ENCODE results near the gene SLC17A9.

The SLC17A9 gene

GRCh38 chr20:62983210-62983609, 30.7 kb downstream of the SLC17A9 start:
- Histone ChIP-seq H3K4me1 (peaks cover 45 to 85% (median 70%) of the 10 kb centered on the region in 10 experiments), H3K9ac (no peak overlapping the region), H4K20me1 (peaks cover 0 to 55% (median 11%) of the 10 kb centered on the region in 11 experiments; a peak in 13 of 22 replicates), H3K9me3 (replicated peaks in 1 of 11) (no peaks in the 10 kb centered on the region), H3K27me3 (peaks cover 6 to 47% (median 21%) of the 10 kb centered on the region in 11 experiments; a peak in 18 of 22 replicates), H3K27ac (no peak overlapping the region), H3K36me3 (no peaks in the 10 kb centered on the region), H3K4me3 (no peak overlapping the region), H3K4me2 (peak overlapping the region in 7 of 11 experiments; percentile 88 to 97 (median 94); a peak in 9 of 22 replicates)
- no peak for TF ChIP-seq Cebpa-rat (IDR thresholded peaks at IDR 0.05)

GRCh38 chr20:62984666-62985443, 32.3 kb downstream of the SLC17A9 start:
- no peak overlapping the region for H3K4me3 ChIP-seq
- H4K20me1 ChIP-seq = peaks cover 0 to 39% (median 8%) of the 10 kb centered on the region in 11 experiments; a peak in 13 of 22 replicates
- no peaks in the 10 kb centered on the region for H3K36me3 ChIP-seq
- peaks cover 28 to 78% (median 64%) of the 10 kb centered on the region in 10 experiments for H3K4me1 ChIP-seq
- H3K27ac ChIP-seq = no peak overlapping the region
- H3K9me3 ChIP-seq (replicated peaks in 1 of 11) = no peaks in the 10 kb centered on the region
- no peak for TF ChIP-seq Cebpa-rat (IDR thresholded peaks at IDR 0.05)
- H3K27me3 ChIP-seq = peaks cover 5 to 34% (median 15%) of the 10 kb centered on the region in 11 experiments; a peak in 17 of 22 replicates
- H3K4me2 ChIP-seq = peak overlapping the region in 9 of 11 experiments; percentile 2 to 78 (median 68); a peak in 16 of 22 replicates
- H3K9ac ChIP-seq = peak overlapping the region in 2 of 11 experiments; percentile 9 to 53; a peak in 1 of 22 replicates

GRCh38 chr20:62985444-62985778, 32.9 kb downstream of the SLC17A9 start:
- no peak overlapping the region for H3K27ac ChIP-seq

GRCh38 chr20:62986257-62986800, 33.8 kb downstream of the SLC17A9 start:
- H3K4me3 ChIP-seq = no peak overlapping the region
- H3K27ac ChIP-seq = no peak overlapping the region
- peak overlapping the region in 8 of 11 experiments; percentile 36 to 78 (median 68); a peak in 14 of 22 replicates for H3K4me2 ChIP-seq
- no peaks in the 10 kb centered on the region for H3K36me3 ChIP-seq
- H3K27me3 ChIP-seq = peaks cover 0 to 21% (median 5%) of the 10 kb centered on the region in 11 experiments; a peak in 9 of 22 replicates
- no peaks in the 10 kb centered on the region for H3K9me3 ChIP-seq (replicated peaks in 1 of 11)
- peaks cover 16 to 71% (median 49%) of the 10 kb centered on the region in 10 experiments for H3K4me1 ChIP-seq
- H3K9ac ChIP-seq = no peak overlapping the region
- no peak for TF ChIP-seq Cebpa-rat (IDR thresholded peaks at IDR 0.05)
- peaks cover 0 to 30% (median 8%) of the 10 kb centered on the region in 11 experiments; a peak in 12 of 22 replicates for H4K20me1 ChIP-seq

More at GRCh38 chr20:62985444-62985778, 32.9 kb downstream of the SLC17A9 start:
- Histone ChIP-seq H3K27me3 (peaks cover 0 to 28% (median 9%) of the 10 kb centered on the region in 11 experiments; a peak in 15 of 22 replicates), H3K9me3 (replicated peaks in 1 of 11) (no peaks in the 10 kb centered on the region), H4K20me1 (peaks cover 0 to 34% (median 8%) of the 10 kb centered on the region in 11 experiments; a peak in 13 of 22 replicates), H3K4me2 (peak overlapping the region in 9 of 11 experiments; percentile 2 to 78 (median 68); a peak in 16 of 22 replicates), H3K4me1 (peaks cover 23 to 73% (median 58%) of the 10 kb centered on the region in 10 experiments), H3K9ac (0 out of 22 replicates have a peak overlapping the region, but pooled peaks of 1 of the 11 experiments have one; percentile 29), H3K4me3 (no peak overlapping the region), H3K36me3 (no peaks in the 10 kb centered on the region)
- no peak for TF ChIP-seq Cebpa-rat (IDR thresholded peaks at IDR 0.05)

GRCh38 chr20:62987114-62987513, 34.6 kb downstream of the SLC17A9 start:
- Histone ChIP-seq H3K27ac (no peak overlapping the region), H3K4me3 (no peak overlapping the region), H3K4me1 (peaks cover 8 to 71% (median 49%) of the 10 kb centered on the region in 10 experiments), H3K4me2 (peak overlapping the region in 4 of 11 experiments; percentile 2 to 20 (median 14); a peak in 2 of 22 replicates), H3K9me3 (replicated peaks in 1 of 11) (no peaks in the 10 kb centered on the region), H4K20me1 (peaks cover 0 to 22% (median under 1%) of the 10 kb centered on the region in 11 experiments; a peak in 7 of 22 replicates), H3K27me3 (peaks cover 0 to 17% (median 5%) of the 10 kb centered on the region in 11 experiments; a peak in 7 of 22 replicates), H3K9ac (no peak overlapping the region), H3K36me3 (no peaks in the 10 kb centered on the region)
- no peak for TF ChIP-seq Cebpa-rat (IDR thresholded peaks at IDR 0.05)

GRCh38 chr20:62989201-62989601, 36.7 kb downstream of the SLC17A9 start:
- H3K4me3 ChIP-seq = no peak overlapping the region

GRCh38 chr20:62990306-62990825, 37.9 kb downstream of the SLC17A9 start:
- Histone ChIP-seq H3K4me2 (peak overlapping the region in 1 of 11 experiments; percentile 4; a peak in 1 of 22 replicates), H3K9me3 (replicated peaks in 1 of 11) (no peaks in the 10 kb centered on the region), H3K27ac (no peak overlapping the region), H3K36me3 (no peaks in the 10 kb centered on the region), H3K4me1 (peaks cover 0 to 46% (median 30%) of the 10 kb centered on the region in 10 experiments; a peak in 16 of 20 replicates), H3K9ac (no peak overlapping the region), H3K27me3 (peaks cover 0 to 8% (median 2%) of the 10 kb centered on the region in 11 experiments; a peak in 7 of 22 replicates), H4K20me1 (peaks cover 0 to 8% (median 0%) of the 10 kb centered on the region in 11 experiments; a peak in 2 of 22 replicates), H3K4me3 (no peak overlapping the region)
- no peak for TF ChIP-seq Cebpa-rat (IDR thresholded peaks at IDR 0.05)

More at GRCh38 chr20:62989201-62989601, 36.7 kb downstream of the SLC17A9 start:
- no peak for TF ChIP-seq Cebpa-rat (IDR thresholded peaks at IDR 0.05)
- Histone ChIP-seq H3K4me1 (peaks cover 0 to 57% (median 39%) of the 10 kb centered on the region in 10 experiments; a peak in 16 of 20 replicates), H3K36me3 (no peaks in the 10 kb centered on the region), H3K9ac (no peak overlapping the region), H3K27me3 (peaks cover 0 to 15% (median 5%) of the 10 kb centered on the region in 11 experiments; a peak in 7 of 22 replicates), H4K20me1 (peaks cover 0 to 12% (median 0%) of the 10 kb centered on the region in 11 experiments; a peak in 2 of 22 replicates), H3K27ac (no peak overlapping the region), H3K4me2 (peak overlapping the region; percentile 3 to 66 (median 54); a peak in 21 of 22 replicates), H3K9me3 (replicated peaks in 1 of 11) (no peaks in the 10 kb centered on the region)

- Histone ChIP-seq H3K4me1 (peaks cover 0 to 37% (median 21%) of the 10 kb centered on the region in 10 experiments; a peak in 16 of 20 replicates), H3K27me3 (0 out of 22 replicates have a peak, but pooled peaks cover 0 to 3% (median 0%) of the 10 kb centered on the region in 11 experiments), H4K20me1 (peaks cover 0 to 6% (median 0%) of the 10 kb centered on the region in 11 experiments; a peak in 3 of 22 replicates), H3K4me2 (peak overlapping the region in 8 of 11 experiments; percentile 3 to 46 (median 16); a peak in 8 of 22 replicates), H3K36me3 (no peaks in the 10 kb centered on the region), H3K9me3 (replicated peaks in 1 of 11) (no peaks in the 10 kb centered on the region), H3K4me3 (no peak overlapping the region), H3K27ac (no peak overlapping the region), H3K9ac (no peak overlapping the region)
- TF ChIP-seq Cebpa-rat (IDR thresholded peaks at IDR 0.05) = no peak
Observed at GRCh38 chr20:62991196-62991807, 38.8 kb downstream of the SLC17A9 start.
